Activated CD4-positive, alpha-beta T cell treated with anti-CD3 and anti-CD28 coated beads, Interleukin-2, amount 50 U/mL, for 16 hours (primary cell): ENCODE data around the gene TTYH3.

Experiments
- DNase-seq: peaks from one replicate; pipeline ENCODE4 v3.0.0-alpha.2; 2020

TTYH3 gene

GRCh38 chr7:2711895-2712675, 80.3 kb downstream of the TTYH3 start:
- DNase-seq = no peak

GRCh38 chr7:2713370-2713769, 81.6 kb downstream of the TTYH3 start:
- DNase-seq = no peak

- no peak for DNase-seq
Measured at GRCh38 chr7:2713978-2714377, 82.2 kb downstream of the TTYH3 start.
